HUDEP-2 (cell line): Measurements from ENCODE around the gene BRD3OS.
"Not testable (repeated sequence)": the region's sequence is repeated elsewhere in the genome, so short reads cannot be mapped to it uniquely, and the experiment has no call there.

Experiments used
- DNase-seq, 76 experiments: peaks; one replicate each; lab custom pipeline; 2025; ENCODE audit not compliant: unreplicated experiment in 76 of 76; lab: John Stamatoyannopoulos, UW

BRD3OS gene

DNA sequence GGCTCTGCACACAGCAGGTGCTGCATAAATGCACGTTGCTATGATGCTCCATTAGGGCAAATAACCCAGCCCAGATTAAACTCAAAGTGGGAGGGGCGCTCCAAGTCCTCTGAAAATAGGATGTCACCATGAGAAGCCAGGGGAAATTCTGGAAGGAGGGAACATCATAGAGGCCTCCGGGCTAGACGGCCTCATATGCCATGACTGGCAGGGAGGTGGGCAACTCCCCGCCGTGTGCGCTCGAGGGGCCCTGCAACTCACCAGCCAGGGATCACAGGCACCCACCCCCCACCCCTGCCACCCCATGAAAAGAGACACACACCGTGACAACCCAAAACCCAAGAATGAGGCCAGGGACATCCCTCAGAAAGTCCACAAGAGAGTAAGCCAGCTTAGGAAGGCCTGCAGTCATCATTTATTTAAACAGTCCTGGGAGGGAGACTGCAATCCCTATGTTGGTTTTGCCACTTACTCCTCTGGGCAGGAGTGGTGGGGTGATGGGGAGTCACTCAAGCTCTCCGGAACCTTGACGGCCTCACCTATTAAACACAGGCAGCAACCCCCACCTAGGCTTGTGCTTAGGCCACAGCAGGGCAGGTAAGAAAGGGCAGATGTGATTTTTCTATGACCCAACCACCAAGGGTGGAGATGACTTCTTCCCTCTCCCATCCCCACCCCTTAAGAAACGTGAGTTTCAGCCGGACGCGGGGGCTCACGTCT is 37.2 kb upstream of the BRD3OS start:
- no peak for DNase-seq

- not testable (repeated sequence) for DNase-seq
These were observed 36.5 kb upstream of the BRD3OS start for GRCh38 chr9:133988771-133989170.

DNA sequence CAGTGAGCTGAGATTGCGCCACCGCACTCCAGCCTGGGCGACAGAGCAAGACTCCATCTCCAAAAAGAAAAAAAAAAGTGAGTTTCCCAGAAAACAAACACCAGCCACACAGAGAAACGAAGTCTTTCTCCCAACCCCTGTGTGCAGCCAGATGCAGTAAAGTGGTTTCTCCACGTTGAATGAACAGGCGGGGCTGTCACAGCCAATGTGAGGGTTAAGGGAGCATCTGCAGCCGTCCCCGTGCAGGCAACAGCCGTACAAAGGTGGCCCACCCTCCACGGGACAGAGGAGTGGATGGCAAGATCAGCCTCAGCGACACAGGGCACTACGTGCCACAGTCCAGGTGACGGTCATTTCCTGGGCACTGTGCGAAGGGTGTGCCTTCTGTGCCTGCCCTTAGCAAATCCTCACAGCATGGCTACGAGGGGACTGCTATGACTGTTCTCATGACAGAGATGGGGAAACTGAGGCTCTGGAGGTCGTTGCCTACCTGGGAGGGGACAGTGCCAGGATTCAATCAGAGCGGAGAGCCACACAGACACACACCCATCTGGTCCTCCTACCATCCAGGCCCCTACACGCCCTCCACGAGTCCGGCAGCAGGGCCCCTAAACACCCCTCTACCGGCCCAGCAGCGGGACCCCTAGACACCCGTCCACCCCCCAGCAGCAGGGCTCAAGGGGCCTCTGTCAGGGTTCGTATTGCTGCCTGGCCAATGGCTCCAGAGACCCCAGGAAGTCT is 35.5 kb upstream of the BRD3OS start:
- DNase-seq = no peak

GRCh38 chr9:133990366-133991213 is 34.7 kb upstream of the BRD3OS start:
- no peak for DNase-seq

- no peak for DNase-seq
These were observed 33.9 kb upstream of the BRD3OS start for GRCh38 chr9:133991214-133991921.

DNA sequence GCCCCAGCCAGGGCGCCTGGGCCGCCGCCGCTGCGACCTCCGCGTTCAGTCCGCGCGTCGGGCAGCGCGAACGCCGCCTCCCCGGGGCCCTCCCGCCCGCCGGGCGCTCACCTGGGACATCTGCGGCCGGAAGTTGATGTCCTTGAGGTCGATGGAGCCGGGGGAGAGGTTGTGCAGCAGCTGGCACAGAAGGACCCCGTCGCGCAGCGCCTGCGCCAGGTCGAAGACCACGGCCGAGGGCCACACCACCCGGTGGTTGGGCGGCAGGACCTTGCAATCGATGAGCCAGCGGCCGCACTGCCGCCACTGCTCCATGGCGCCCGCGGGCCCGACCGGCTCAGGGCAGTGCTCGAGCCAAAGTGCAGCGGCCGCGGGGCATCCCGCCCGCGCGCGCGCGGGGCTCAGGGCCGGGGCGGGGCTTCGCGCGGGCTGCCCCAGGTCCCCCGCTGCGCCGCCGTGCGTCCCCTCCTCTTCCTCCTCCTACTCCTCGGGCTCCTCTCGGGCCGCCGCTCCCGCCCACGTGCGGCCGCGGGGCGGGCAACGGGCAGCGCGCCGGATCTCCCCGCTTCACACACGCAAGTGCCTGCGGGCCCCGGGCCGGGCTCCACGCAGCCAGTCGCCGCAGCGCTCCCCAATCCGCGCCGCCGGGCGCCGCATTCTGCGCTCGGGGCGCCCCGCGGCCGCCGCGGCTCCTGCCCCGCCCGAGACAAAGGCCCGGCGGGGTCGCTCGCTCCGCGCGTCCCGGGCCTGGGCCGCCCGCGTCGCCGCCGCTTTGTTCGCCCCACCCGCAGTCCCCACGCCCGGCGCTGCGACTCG is 33.1 kb upstream of the BRD3OS start, which contains the start of gene VAV2:
VAV2 (minus strand) TSS at position 361 of the 816 bp plus-strand sequence; CDS start at position 315, 46 bp downstream.
- peak in 22 of 76 experiments; percentile 2 to 44 (median 11) for DNase-seq

GRCh38 chr9:133992780-133993634 is 32.3 kb upstream of the BRD3OS start:
- DNase-seq = peak in 70 of 76 experiments; percentile 16 to 83 (median 62)

- peak in 1 of 76 experiments; percentile 59 for DNase-seq
These were observed 31.5 kb upstream of the BRD3OS start for GRCh38 chr9:133993635-133994253.

DNA sequence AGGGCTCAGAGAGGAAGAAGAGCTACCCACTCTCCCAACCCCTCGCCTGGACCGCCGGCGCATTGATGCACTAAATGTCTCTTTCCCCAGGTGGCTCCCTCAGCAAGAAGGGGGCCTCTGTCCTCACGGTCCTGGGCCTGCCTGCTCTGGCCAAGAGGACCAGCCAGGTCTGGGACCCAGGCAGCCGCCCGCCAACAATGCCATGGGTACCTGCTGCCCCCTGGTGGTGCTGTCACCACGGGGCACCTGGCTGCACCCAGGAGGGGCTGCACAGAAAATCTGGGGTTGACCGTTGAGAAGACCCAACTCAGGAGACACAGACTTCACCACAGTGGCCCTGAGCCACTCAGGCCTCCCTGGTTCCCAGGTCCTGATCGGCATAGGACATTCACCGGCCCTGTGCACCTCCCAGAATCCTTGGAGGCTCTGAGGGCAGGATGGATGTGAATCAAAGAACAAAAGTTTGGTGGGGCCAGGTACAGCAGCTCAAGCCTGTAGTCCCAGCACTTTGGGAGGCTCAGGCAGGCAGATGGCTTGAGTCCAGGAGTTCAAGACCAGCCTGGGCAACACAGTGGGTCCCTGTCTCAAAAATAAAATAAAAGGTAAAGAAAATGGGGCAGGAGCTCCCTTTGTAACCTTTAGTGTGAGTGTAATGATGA is 30.8 kb upstream of the BRD3OS start:
- peak in 67 of 76 experiments; percentile 2 to 85 (median 50) for DNase-seq

- peak in 6 of 76 experiments; percentile 1 to 14 (median 8) for DNase-seq
These were observed 30.0 kb upstream of the BRD3OS start for GRCh38 chr9:133995012-133995896.

DNA sequence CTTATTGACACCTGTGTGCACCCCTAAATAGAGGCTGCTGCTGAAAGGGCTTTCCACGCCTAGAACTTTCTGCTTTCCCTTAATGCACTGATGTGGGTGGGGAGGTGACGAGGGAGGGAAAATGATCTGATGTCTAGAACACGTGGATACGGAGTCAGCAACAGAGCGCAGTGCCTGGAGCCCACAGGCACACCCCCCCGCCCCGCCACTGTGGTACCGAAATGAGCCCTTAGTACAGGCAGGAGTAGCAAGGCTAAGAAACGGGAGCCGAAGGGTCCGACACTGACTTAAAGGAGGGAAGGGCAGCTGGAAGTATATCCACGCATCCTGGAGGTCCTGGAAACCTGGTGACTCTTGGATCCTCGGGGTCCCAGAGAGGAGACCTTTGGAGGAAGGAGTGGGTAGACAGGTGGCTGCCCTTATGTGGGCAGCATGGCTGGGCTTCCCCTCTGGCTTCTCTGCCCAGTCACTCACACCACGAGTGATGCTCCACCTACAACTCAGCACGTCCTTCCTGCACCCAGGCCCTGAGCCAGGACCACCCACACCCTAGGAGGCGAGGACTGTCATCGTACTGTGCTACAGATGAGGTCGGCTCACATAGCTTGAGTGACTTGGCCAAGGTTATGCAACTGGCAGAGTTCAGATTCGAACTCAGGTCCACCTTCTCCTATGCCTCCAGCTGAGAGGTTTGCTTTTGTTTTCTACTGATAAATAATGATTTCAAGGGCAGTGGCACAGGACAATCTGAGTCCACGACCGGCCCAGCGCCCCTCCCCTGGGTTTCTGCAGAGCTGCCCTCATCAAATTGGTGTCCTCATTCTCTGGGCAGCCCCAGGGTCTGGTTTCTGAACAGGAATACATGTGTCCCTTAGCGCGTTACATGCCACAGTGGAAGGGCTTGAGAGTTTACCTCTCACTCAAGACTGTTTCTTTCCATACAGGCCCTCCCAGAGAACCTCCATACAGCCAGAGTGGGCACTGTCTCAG is 28.5 kb upstream of the BRD3OS start:
- DNase-seq = no peak

- no peak for DNase-seq
These were observed 27.7 kb upstream of the BRD3OS start for GRCh38 chr9:133997584-133997983.

DNA sequence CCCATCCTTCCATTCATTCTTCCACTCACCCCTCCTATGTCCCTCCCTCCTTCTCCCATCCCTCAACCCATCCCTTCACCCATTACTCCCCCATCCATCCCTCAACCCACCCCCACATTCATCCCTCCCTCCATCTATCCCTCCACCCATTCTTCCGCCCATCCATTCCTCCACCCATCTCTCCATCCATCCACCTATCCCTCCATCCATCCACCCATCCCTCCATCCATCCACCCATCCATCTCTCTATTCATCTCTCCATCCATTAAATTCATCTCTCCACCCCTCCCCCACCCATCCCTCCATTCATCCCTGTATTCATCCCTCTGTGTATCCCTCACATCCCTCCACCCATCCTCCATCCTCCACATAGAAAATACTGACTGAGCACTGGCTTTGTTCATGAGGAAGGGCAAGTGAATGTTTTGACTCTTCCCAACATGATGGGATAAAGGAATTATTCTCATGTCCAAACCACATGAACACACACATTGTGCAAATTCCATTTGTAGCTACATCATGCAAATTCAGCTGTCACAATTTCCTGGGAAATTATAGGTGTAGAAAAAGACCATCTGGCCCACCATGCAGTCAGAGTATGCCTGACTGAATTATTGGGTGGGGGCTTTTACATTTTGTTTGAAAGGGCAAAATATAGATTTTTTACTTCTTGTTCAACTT is 26.2 kb upstream of the BRD3OS start:
- DNase-seq = no peak

DNA sequence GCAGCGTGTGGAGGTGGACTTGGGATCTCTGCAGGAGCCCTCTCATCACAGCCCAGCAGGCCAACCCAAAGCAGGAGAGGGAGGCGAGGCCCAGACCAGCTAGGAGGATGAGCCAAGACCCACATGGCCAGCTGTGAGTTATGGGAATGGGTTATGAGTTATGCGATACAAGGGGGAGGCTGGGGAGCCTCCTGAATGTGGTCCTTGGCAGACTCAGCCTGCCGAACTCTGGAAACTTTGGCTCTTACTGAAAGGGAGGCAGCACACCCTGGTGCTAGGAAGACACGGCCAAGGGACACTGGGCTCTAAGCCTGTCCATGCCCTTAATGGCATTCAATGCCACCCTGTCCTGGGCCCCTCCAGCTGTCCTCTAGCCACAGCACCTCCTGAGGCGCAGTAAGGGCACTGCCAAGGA is 25.4 kb upstream of the BRD3OS start:
- no peak for DNase-seq

- no peak for DNase-seq
These were observed 22.5 kb upstream of the BRD3OS start for GRCh38 chr9:134002796-134003195.
